Activated gamma-delta T cell (primary cell): Measurements from ENCODE around the gene RBM33.

Experiments
- DNase-seq: peaks from one replicate; lab custom pipeline; 2025; lab: John Stamatoyannopoulos, UW

RBM33 gene

DNA sequence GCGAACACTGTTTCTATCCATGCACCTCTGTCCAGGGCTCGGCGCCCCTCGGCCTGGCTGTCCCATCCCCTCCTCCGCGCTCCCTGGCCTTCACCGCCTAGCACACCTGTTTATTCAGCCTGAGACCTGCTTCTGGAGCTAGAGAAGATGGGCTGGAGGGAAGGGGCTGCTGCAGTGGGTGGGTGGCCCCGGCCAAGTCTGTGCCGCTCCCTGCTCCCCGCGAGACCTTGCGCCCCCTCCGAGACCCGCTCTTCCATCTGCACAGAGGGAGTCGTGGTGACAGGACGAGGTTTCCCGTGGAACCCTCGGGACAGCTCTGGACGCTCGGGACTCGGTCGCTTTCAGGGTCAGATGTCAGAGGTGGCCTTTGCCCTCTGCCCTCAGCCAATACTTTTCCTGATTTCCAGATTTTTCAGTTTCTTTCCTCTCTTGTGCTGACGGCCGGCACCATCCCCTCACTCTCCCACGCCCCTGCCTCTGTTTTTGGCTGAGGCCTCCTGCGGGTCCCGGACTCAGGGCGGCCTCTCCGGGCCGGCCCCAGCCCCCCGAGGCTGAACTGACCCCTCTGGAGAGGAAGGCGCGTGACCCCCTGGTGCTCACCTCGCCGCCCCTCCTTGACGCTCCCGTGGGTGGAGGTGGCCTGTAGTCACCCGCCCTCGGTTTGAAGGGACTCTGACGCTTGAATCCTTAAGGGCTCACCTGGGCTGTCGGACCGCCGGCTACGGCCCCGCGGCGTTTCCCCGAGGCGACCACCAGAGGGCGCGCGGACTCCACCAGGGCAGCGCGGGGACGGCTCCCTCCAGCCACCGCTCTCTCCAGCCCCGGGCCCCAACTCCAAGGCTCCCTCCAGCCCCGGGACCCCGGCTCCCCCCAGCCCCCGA lies 152.2 kb downstream of the RBM33 start:
- peak; percentile 30 for DNase-seq

DNA sequence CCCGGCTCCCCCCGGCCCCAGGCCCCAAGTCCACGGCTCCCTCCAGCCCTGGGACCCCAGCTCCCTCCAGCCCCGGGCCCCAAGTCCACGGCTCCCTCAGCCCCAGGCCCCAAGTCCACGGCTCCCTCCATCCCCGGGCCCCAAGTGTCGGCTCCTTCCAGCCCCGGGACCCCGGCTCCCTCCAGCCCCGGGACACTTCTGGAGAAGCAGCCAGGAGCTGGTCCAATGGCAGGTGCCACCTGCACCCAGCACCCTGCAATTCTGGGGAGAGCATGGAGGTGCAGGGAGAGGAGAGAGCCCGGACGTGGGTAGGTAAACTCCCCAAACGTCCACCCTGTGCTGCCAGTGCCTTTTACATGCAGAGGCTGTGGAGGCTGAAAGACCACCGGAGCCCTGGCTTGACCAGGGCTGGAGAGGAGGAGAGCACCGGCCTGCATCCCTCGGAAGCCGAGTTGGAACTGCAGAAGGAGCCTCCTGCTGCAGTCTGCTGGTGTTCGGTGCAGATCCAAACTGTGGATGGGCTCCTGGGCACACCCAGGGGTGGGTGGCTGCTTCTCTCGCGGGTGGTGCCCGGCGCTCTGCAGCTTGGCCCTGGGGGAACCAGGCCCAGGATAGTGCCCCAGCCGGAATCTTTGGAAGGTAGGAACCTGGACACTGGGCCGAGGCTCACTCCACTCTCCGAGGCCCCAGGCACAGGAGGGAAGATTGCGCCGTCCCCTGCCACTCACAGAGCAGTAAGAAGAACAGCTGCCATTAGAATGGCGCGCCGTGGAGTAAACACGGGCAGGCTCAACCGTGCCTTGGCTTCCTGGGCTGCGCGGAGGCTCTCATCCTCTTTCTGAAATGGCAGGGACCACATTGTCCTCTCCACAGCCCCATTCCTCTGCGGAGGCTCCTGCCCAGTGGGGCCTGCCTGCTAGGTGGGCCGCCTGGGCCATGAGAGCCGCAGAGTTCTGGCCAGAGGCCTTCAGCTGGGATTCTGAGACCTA lies 153.1 kb downstream of the RBM33 start:
- DNase-seq = no peak

DNA sequence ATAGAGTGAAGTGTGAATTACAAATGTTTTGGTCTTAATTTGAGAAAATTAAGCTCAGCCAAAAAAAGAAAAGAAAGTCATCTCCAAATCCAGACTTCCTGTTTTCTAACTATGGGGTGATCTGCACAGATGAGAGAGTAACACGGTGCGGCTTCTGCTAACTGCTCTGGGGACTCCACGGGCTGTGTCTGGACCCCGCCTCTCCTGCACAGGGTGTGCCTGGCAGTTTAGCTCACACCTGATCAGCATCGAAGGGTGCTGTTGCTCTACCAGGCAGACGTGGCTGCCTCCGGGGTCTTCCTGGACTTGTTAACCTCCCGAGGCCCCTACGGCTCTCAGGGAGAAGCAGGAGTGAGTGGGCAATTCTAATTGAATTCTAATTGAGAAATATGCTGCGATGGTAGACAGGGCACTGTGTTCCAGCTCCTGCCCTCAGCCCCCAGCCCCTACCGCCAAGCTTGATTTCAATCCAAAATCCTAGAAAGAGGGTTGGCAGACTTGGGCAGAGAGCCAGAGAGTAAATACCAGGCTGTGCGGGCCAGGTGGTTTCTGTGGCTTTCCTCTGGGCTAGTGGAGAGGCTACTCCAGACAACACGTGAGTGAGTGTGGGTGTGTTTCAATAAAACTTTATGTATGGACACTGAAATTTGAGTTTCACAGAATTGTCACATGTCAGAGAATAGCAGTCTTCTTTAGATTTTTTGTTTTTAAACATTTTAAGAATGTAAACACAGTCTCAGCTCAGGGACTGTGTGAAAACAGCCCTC lies 154.4 kb downstream of the RBM33 start:
- DNase-seq = no peak

DNA sequence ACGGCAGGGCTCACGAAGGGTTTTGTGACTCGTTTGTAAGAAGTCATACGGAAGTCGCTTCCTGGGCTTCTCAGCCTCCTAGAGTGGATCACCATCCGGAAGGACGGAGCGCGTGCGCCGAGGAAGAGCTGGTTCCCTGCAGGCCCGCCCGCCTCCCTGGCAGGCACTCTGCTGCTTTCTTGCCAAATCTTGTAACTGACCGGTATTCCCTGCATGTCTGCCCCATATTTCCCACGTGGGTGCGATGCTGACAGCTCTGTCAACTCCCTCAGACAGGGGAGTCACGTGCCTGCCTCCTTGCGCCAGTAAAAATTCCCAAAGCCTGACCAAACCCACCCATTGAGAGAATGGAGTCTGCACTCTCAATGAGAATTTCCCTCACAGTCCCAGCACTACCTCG lies 155.1 kb downstream of the RBM33 start:
- no peak for DNase-seq

DNA sequence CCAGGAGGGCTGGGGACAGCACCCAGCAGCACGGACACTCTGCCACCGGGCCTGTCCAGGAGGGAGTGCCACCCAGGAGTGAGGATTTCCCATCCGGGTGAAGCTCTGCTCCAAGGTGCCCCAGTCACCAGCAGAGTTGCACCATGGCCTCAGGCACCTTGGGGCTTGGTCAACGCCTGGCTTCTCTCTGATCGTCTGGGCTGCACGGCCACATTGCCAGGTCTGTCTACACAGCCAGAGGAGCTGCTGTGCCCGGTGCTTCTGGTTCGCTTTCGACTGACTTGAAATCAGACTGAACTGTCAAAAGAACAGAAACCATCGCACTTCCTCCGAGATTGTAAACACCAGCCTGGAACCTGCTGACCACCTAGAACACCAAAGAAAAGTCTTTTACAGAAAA lies 155.8 kb downstream of the RBM33 start:
- no peak for DNase-seq

DNA sequence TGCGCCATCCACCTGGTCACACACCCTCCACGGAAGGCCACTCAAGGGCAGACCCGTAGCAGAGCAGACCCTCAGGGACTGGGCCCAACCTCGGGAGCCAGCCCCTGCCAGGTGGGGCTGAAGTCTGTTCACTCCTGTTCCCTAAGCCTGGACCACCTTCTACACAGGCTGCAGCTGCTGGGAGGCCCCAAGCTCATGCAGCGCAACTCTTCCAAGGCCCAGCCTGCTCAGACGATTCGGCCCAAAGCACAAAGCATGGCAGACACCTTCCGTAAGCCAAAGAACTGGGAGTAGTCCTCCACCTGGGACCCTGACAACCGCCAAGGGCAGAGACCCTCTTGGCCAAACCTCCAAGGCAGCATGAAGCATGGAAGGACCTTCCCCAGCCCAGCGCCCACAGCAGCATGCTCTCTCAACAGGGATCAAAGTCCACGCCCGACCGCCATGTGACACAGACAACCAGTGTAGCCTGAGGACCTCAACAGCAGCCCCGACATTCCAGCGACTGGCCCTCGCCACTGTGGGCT lies 156.3 kb downstream of the RBM33 start:
- no peak for DNase-seq

DNA sequence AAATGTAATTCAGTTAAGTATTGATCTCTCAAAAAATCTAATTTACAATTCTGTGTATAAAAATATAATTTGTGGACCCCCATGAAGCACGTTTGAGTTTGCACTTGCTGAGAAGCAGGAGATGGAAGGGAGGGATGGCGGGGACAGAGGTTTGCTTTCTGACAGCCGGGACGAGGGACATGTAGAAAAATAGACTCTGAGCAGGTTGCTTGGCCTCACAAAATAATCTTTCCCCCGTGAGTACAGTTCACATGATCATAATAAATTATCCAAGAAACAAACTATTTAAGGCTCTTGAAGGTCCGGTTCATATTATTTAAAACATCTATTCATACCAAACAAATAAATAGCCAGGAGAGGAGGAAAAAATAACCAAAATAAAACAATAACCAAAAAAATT lies 157.8 kb downstream of the RBM33 start:
- DNase-seq = no peak

DNA sequence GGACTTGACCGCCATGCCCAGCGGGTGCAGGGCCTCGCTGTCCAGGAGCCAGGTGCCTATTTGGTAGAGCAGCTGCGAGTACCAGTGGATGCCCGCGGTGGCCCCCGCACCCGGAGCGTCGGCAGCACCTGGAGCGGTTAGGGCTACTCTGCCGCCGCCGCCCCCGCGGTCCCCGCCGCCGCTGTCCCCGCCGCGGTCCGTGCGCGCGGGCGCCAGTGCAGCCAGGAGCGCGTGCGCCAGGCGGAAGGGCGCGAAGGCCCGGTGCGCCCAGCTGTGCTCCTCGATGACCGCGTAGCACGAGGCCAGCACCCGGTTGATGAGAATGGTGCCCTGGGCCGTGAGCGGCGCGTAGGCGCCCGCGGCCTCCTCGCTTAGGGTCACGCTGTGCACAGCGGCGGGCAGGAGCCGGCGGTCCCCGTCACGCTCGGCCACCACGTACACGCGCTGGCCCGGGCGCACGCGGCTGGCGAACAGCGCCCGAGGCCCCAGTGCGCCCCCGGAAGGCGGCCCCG lies 158.5 kb downstream of the RBM33 start:
- no peak for DNase-seq

DNA sequence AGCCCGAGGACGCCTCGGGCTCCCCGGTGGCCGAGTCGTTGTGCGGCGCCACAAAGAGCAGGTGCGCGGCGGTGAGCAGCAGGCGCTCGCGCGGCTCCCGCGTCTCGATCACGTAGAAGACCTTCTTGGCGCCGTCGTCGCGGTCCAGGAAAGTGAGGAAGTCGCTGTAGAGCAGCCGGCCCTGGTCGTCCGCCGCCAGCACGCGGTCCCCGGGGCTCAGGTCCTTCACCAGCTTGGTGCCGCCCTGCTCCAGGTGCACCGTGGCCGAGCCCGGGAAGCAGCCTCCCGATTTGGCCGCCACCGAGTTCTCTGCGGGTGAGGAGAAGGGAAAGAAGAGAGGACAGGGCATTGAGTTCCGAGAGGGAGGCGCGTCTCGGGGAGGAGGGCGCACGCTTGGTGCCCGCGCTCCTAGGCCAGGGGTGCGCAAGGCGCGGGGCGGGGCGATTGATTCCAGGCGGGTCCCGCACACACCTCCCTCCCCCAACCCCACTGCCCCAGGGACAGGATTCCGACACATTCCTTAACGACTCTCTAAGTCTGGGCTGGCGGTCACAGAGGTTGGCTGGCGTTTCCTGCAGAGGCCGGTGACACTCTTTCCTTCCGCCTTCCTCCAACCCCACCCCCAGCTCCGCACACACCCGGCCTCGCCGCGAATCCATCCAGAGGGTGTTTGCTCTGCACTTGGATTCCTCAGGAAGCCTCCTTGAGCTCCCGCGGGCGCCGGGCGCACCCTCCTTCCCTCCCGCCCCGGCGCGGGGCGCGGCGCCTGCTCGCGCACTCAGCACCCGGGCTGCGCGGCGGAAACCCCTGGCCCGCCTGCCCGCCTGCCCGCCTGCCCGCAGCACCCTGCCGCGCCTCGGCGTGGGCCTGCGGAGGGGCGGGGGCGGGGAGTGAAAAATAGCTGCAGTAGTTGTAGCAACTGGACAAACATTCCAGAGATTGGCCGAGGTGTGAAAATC lies 159.2 kb downstream of the RBM33 start:
- DNase-seq = no peak

DNA sequence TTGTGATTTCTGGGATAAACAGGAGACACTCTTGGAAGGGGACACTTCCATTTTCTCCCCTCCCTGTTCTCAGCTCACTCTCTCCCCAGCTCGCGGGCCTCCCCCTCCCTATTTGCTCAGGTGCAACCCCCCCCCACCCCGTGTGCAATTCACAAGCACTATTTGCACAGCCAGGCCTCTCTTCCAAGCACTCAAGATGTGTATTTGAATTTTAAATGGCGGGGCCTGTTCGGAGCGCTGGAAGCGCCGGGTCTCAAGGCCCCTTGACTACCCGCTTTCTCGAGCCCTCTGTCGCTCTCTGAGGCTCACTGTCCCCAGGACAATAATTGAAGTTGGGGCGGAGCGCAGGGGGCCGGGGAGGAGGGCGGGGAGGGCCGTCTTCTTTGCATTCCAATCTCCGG lies 160.0 kb downstream of the RBM33 start:
- no peak for DNase-seq

DNA sequence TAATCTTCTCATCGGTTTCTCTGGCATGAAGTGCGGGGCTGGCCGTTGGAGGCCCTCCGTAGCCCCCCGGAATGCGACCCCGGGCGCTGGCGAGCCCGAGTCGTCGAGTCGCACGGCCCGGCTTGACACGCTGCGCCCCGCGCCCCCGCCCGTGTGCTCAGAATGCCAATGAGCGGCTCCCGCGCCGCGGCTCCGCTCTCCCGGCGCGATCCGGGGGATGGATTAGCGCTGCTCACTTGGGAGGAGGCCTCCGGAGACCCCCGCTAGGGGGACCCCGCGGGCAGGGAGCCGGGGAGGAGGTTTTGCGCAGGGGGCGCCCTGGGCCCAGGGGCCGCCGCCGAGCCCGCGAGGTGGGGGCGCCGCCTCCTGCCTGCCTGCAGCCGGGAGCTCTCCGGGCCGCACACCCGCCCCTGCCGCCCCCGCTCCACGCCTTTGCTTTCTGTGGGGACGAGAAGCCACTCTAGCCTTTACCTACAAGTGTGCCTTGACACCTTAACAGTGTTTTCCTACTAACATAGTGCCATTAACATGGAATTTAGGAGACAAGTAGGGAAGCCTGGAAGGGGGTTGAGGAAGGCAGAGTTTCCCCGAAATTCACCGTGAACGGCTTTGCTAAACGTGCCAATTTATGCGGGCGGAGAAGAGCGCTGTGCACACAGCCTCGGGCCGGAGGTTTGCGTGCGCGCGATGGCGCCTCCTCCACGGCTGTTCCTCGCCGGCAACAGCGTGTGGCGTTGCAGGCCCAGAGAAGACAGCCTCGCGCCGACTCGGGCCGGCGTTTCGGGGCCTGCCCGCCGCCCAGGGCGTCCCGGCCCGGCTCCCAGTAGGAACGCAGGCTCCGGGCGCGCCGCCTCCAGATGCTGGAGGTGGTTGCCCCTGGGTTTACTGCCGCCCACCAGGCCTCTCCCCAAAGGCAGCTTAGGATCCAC lies 160.7 kb downstream of the RBM33 start:
- peak; percentile 32 for DNase-seq

DNA sequence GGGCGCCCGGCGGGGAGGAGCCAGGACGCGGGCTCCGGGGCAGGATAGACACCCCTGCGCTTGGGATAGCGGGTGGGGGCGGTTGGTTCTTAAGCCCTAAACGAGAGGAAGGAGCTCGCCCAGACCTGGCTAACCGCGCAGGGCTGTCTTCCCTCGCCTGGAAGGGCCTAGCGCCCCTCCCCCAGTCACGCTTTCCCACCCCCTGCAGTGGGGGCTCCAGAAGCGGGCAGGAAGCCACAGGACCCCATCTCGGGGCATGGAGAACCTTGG lies 161.3 kb downstream of the RBM33 start:
- DNase-seq = no peak

DNA sequence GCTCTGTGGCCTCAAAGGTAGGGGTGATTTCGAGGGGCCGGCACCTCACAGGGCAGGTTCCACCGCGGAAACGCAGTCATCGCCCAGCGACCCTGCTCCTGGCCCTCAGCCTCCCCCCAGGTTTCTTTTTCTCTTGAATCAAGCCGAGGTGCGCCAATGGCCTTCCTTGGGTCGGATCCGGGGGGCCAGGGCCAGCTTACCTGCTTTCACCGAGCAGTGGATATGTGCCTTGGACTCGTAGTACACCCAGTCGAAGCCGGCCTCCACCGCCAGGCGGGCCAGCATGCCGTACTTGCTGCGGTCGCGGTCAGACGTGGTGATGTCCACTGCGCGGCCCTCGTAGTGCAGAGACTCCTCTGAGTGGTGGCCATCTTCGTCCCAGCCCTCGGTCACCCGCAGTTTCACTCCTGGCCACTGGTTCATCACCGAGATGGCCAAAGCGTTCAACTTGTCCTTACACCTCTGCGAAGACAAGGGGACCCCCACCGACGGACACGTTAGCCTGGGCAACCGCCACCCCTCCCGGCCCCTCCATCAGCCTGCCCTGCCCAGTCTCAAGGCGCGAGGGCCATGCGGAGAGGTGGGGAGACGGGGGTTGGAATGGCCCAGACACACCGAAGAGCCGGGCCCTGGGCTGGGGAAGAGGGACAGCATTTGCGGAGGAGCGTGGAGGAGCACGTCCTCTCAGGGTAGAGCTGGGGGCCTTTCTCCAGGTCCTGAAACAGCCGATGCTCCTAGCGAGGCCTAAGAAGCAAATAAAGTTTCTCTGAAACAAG lies 161.8 kb downstream of the RBM33 start:
- DNase-seq = no peak

DNA sequence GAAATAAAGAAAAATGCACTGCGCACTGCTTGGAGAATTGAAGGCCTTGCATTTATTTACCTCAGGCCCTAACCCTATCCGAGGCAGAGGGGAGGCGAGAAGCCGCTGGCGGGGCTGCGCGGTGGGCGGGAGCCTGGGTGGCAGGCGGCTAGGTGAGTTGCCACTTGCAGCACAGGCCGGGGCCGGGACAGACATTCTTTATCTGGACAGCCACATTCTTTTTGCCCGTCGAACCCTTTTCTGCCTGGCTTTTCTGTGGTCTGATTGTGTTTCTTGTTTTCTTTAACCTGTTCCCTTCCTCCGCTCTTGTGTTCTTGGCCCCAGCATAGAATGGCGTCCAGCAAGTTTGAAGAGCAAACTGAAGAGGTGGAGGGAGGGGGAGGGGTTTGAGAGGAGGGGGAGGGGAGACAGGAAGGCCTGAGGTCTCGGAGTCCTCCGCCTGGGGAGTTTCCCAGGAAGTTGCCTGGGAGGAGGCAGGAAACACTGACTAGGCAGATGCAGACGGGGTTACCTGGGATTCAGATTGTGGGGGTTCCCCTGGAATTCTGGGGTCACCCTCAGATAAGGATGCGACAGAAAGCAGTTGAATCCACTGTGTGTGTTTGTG lies 162.7 kb downstream of the RBM33 start:
- DNase-seq = no peak

DNA sequence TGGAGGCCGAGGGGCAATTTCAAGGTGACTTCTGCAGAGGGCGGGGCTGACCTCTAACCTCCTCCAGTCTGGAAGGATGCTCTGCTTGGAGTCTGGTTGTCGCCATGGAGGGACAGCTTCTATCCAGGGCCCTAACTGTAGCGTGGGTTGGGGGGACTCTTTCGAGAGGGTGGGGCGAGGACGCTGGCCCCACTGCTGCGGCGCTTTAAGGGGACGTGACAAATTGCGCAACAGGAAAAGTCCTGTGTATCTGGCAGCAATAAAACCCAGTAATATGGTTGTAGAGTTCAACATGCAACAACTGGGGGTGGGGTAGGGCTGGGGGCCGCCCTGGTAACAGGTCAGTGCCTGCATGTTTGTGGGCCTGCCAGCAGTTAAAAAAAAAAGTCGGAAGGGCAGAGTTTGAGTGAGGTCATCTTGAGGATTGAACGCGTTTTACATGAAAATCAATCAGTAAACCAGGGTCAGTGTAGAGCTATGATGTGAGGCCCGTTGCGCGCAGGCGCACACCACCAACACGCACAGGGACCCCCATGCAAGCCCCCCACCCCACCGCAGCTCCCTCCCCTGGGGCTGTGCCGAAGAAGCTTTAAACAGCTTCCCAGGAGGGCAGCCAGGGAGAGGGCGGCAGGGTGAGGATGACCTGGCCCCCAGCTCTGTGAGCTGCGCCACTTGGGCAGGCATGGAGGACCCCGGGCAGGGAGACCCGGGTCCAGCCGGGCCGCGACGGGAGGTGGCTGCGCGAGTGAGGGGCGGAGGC lies 163.5 kb downstream of the RBM33 start:
- DNase-seq = no peak

DNA sequence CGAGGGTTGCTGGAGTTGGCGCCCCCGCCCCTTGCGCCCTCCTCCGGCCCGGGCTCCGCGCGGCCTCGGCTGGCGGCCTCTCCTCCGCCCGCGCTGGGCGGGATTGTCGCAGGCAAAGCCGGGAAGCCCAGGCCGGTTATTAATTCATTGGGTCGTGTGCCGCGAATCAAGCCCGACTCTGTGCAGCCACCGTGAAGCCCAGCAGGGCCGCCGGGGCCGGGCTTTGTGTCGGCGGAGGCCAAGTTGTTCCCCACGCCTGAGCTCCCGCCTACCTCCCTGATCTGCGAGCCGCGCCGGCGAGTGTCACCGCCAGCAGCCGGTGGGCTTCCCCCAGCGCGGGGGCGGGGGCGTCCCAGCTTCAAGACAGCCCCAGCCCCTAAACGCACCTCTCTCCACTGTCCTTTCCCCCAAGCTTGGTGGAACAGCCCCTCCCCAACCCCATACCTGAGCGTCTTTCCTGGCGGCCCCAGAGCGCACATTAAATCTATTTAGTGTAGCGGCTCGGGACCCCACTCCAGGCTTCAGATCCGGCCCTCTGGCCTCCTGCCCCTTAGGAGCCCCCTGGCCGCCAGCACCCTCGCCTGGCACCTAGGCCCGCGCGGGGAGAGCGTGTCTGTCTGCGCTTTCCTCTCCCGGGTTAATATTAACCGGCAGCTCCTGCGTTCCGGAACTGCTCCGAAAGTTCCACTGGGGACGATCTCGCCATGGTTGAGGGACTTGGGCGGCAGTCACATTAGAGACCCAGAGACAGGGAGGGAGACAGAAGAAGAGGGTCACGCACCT lies 164.3 kb downstream of the RBM33 start:
- DNase-seq = no peak
